Brain pericyte (primary cell): ENCODE results near the gene RHEBL1.
"Not testable (repeated sequence)": the region's sequence is repeated elsewhere in the genome, so short reads cannot be mapped to it uniquely, and the experiment has no call there.

Source experiments
- DNase-seq: peaks from one replicate; pipeline ENCODE4 v3.0.0-alpha.2; 2012; ENCODE audit warnings: low read depth, low spot score

Gene RHEBL1

DNA sequence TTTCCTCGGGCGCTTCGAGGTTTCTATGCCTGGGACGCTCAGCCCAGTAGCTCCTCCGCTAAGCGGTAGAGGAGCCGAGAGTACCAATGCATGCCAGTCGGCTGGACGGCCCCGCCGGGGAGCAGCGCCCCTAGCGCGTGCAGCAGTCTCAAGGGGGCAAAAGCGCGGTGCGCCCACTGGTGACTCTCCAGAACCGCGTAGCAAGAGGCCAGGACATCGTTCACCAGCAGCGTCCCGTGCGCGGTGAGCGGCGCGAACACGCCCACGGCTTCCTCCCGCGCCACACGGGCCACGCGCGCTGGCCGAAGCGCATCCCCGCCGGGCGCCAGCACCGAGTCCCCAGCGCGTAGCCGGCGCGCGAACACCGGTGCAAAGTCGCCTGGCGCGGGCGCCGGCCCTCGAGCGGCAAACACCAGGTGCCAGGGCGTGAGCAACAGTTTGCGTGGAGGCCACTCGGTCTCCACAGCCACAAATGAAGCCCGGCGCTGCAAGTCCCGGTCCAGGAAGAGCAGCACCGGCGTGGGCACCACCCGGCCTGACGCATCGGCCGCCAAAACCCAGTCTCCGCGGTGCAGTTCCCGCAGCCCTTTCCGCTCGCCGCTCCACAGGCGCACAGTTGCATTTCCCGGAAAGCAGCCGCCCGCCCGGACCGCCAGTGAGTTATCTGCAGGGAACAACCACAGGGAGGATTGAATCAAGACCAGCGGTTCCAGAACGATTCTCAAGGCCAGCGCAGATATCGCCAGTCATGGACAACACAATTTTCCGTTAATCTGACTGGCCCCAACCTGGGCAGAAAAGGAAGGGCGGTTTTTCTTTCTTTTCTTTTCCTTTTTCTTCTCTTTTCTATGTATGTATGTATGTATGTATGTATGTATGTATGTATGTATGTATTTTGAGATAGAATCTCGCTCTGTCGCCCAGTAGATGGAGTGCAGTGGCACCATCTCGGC, 20.3 kb upstream of the RHEBL1 start:
- DNase-seq = no peak

DNA sequence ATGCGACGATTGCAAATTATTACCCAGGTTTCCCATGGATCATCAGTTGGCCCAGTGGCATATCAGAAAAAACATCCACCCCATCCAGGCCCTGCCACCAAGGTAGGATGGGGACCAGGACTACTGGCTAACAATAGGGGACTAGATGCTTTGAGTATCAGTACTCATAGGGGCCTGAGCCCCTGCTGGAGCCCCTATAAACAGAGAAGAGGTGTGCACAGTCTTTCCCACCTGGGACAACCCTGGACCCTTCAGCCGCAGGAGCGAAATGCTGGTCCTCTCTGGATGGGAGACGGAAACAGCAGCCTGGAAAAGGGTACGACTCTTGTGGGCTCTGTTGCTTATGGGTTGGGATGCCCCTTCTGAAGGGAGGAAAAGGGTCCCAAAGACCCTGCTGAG, 19.2 kb upstream of the RHEBL1 start:
- no peak for DNase-seq

DNA sequence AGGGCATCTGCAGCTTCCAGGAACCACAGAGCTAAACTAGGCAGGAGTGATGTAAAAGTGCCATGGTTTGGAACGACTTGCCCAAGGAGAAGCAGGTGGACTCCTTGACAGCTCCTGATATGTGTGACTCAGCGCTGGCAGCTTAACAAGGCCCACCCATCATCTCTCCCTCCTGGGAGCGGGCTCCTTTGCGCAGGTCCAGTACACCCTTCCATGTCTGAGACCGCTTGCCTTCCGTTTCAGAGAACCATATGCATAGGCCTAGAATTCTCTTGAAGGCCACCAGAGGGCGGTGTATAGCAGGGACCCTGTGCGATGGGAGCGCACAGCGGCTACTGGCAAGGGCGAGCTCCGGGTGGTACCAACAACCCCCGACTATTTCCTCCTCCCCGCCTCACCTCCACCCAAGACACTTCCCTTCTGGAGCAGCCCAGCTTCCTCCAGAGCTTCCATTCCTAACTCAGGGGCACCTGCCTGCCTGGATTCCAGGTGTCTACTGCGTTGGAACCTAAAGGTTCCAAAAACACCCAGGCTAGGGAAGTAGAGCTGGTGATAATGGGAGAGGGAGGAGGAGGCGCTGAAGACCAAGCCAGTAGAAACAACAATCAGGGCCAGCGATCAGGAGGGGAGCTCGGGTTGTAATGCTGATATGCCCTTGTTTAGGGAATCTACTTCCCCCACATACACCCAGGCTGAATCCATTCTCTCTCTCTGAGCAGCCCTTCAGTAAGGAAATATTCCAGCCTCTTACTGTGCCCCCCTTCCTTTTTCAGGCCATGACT, 18.6 kb upstream of the RHEBL1 start:
- peak; percentile 61 for DNase-seq

DNA sequence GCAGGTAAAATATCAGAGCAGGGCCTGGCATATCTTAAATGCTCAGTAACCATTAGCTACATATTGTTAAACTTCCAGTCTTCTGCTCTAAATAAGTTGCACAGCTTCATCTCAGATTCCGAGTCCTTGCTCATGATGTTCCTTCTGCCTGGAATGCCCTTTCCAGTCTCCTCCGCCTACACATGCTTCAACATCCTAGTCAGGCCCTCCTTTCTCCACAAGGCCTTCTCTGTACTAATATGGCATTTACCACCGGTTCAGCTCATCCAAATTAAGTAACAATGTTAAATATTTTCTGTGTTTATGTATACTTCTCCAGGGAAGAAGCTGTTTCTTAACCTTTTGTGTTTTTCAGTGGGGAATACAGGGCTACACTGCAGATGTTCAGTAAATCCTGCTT, 16.3 kb upstream of the RHEBL1 start:
- no peak for DNase-seq

DNA sequence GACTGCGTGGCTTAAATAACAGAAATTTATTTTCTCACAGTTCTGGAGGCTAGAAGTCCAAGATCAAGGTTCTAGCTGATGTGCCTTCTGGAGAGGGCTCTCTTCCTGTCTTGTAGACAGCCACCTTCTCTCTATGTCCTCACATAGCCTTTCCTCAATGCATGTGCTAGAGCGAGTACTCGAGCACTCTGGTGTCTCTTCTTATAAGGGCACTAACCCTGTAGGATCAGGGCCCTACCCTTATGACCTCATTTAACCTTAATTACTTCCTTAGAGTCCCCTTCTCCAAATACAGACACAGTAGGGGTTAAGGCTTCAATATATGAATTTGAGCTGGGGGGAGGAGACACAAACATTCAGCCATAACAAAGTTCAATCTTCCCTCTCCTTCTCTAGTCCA, 14.7 kb upstream of the RHEBL1 start:
- DNase-seq = no peak

DNA sequence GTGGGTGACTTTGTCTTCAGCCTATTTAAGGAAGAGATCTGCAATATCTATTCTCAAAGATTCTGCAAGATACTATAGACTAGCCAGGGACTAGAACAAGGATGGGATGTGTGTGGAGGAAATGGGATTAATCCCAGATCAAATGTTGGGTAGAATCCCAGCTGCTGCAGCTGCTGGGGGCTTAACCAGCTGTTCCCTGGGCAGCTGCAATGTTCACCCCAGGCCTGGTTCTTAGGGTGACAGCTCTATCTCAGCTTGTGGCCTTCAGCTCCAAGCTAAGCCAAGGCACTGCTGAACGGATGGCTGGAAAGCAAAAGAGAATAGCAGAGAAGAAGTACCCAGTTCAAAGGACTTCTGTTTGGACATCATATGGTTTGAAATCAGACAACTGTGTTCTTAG, 10.0 kb upstream of the RHEBL1 start:
- DNase-seq = no peak

DNA sequence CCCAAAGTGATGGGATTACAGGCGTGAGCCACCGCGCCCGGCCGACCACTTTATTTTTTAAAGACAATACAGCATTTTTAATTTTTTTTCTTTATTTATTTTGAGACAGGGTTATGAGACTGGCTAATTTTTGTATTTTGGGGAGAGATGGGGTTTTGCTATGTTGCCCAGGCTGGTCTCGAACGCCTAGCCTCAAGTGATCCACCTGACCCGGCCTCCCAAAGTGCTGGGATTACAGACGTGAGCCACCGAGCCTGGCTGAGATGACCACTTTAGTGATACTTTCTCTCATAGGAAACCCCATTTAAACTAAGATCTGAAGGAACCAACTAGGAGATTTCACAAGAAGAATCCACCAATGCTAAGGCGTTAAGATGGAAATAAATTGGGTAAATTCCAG, 1.2 kb upstream of the RHEBL1 start:
- DNase-seq = no peak

DNA sequence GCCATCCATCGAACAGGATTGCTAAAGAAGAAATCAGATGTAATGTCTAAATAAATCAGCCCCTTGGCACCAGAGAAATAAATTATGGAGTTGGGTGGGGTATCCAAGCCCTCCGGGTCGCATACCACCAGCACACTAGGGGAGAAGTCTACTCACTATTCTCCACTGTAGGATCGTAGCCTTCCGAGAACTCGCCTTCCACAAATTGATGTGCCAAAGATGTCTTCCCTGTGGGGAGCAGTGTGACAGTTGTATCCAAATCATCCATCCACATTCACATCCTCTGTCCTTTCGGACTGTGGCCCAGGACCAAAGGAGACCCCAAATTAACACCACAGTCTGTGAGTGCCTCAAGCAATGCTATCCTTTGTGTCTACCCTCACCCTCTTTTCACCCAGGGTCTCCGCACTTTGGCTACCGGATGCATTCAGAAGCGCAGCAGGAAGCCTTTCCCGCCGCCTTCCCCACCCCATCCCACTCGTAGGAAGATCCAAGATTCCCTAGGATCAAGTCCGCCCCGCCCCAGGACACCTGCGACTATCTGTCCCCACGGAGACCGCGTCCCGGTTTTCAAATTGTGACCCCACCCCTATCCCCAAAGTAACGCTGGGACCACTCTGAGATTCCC, 786 bp downstream of the RHEBL1 start:
- no peak for DNase-seq

DNA sequence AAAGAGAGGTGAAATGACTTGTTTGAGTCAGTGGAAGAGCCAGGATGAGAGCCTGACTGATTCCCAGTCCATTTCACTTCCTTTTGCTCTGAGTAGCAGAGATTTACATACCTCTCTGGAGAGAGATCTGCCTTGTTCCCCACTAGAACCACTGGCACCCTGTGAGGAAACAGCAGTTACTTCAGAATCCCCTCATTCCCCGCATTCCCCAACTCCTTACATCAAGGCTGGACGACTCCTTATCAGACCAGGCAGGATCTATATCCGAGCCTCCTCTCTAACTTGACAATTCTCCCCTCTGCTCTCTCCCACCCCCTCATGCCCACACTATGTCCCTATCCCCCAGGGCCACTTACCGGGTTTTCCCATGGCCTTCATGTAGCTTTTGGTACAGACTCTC, 3.7 kb downstream of the RHEBL1 start:
- DNase-seq = no peak

DNA sequence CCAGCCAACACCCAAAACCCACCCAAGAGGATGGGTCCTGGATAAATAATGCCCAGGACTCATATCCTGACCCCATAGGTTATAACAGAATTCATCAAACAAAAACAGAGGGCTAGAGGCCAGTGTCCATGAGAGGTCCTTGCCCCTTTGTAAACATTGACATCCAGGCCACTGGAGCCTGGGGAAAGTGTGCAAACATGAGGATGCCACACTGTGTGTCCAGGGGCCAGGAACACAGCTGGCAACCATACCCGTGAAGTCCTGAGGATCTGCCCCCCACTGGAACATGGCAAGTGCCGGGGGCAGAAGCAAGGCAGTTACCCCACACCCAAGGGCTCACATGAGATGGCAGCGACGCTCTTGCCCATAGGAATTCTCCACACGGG, 5.0 kb downstream of the RHEBL1 start:
- DNase-seq = no peak

DNA sequence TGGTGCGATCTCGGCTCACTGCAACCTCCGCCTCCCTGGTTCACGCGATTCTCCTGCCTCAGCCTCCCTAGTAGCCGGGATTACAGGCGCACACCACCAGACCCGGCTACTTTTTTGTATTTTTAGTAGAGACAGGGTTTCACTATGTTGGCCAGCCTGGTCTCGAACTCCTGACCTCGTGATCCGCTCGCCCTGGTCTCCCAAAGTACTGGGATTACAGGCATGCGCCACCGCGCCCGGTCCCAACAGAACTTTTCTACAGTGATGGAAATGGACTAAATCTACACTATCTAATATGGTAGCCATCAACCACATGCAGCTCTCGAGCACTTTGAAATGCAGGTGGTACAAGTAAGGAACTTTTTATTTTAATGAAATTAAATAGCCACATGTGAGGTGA, 7.9 kb downstream of the RHEBL1 start:
- not testable (repeated sequence) for DNase-seq

DNA sequence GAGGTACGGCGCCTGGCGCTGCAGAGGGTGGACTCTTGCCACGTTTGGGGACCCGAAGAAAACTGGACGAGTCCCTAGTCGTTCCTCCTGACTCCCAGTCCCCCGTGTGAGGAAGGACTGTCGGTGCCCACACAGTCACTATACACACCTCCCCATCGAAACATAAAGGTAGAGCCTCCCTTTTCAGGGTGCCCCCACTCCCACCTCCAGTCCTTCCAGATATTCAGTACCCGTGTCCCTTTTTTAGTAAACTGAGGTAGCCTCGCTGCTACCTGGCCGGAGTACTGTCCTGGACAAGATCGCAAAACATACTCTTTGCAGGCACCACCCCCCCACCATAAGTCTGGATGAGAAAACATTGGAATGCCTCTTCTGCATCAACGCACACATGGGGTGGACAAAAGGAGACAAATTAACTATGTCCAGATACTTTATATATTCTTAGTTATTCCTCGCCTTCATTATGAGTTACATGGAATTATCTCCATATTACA, 8.6 kb downstream of the RHEBL1 start:
- DNase-seq = no peak

DNA sequence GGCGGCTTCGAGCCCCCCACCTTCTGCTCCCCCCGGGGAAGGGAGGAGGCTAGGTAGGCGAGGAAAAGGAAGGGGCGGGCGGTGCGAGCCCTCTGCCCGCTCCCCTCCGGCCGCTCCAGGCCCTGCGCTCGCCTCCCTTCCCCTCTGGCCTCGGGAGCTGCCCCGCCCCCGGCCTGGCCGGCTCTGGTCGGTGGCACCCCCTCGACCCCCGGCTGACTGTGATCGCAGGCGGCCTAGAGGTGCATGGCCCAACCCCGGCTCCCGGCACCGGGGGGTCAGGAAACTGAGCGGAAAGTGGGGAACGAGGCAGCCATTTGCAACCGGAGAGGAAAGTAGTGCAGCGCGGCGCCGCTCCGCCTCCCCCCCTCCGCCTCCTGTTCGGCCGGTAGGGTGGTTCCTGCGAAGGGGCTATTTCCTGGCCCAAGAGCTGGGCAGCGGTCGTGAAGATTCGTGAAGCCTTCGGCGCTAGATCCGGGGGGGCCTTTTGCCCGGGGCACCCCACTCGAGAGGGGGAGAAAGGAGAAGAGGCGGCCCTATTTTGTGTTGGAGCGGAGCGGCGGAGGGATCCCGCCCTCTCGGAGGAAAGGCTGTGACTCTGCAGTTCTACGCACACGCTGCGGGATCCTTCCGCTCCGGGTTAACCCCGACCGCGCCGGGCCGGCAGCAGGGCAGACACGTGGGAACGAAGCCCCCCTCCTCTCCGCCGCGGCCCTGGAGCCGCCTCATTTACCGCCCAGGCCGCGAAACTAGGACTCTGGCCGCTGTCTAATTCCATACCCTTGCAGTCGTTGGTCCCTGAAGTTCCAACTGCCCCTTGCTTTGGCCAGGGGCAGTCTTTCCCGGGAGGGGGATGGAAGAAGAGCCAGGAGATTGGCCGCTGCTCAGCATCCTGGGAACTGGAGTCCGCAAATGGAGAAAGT, 9.3 kb downstream of the RHEBL1 start, which contains the start of gene KMT2D:
KMT2D (minus strand) TSS at position 558 of the 920 bp plus-strand sequence. CDS start 5,470 bp downstream, outside the sequence.
- DNase-seq = peak; percentile 86

DNA sequence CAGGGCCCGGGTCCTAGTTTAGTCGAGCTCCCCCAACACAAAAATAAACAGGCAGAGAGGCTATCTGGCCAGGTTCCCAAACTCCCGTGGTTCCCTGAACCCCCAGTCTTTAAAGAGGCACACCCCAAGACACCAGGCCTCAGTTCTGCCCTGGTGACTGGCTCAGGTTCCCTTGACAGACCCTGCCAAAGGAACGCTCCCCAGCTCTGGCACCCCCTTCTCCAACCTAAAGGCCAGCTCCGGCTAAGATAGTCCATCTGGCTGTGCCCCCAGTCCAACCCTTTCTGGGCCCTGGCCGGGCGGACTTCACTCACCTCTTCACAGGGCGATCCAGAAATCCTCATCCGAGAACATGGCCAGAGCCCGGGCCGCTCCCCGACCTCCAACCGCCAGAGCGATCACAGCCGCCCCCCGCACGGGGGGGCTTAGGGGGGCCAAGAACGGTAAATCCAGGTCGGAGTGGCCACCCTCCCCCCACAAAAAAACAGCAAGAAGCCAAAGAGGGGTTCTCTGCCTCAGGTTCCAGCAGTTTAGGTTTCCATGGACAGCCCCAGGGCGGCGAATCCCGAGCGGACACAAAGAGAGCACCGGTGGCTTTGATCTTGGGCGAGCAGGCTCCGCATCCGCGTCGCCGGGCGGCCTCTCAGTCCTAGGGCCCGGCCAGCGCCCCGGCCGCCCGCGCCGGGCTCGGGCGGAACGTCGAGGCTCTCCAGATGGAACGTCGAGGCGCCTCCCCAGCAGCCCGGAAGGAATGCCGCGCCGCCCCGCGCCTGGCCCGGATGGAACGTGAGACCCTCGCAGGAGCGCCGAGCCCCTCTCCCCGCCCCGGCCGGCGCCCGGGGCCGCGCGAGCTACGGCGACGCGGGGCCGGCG, 10.2 kb downstream of the RHEBL1 start:
- no peak for DNase-seq

DNA sequence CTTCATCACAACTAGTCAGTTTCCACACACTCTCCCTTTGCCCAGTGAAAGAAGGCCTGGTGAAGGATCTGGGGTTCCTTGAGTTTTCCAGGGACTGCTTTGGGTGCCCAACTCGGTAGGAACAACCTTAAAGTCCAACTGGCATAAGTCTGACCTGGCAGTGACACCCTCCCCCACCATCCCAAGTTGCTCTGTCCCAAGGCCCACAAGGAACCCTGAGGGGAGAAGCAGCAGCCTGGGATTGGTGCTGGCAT, 10.8 kb downstream of the RHEBL1 start:
- no peak for DNase-seq

DNA sequence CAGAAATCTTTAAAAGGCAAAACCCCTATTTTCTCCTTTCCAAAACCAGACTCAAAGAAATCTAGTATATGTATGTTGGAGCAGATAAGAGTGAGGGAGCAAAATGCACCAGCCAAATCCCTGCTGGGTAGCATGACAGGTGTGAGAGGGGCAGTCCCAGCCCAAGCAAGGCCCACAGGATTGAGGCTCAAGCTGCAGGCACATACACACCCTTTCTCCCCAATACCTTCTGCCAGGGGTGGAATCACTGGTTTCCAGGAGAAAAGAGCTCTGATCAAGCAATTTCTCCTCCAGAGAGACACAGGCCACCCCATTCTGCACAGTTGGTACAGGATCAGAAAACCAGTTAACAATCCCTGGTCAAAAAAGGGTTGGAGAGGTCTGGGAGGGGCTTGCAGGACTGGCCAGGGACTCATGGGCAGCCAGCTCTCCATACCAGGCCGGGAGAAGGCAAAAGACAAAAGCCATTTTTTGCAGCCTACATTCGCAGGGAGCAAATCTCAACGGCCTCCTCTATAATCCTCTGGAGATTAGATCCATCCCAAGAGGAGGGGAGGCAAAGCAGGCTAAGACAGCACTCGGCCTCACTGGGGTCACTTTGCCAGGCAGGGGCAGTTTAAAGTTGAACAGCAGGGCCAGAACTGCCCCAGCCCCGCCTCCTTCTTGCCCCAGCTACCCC, 11.3 kb downstream of the RHEBL1 start:
- DNase-seq = no peak

DNA sequence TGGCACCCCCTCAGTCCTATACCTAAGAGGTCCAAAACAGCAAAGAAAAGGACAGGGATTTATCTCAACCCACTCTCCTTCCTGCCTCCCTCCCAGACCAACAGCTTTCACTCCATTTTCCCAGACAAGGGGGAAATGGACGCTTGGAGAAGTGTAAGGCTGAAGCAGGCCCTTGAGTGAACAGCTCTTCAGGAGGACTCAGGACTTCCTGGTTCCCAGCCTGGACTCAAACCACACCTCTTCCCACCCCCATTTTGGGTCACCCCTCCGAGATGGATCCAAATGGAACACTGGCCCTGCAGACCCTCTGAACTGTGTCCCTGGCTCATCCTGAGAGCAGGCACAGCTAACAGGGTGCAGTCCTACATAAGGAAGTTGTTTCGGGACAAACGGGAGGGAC, 11.9 kb downstream of the RHEBL1 start:
- DNase-seq = no peak

DNA sequence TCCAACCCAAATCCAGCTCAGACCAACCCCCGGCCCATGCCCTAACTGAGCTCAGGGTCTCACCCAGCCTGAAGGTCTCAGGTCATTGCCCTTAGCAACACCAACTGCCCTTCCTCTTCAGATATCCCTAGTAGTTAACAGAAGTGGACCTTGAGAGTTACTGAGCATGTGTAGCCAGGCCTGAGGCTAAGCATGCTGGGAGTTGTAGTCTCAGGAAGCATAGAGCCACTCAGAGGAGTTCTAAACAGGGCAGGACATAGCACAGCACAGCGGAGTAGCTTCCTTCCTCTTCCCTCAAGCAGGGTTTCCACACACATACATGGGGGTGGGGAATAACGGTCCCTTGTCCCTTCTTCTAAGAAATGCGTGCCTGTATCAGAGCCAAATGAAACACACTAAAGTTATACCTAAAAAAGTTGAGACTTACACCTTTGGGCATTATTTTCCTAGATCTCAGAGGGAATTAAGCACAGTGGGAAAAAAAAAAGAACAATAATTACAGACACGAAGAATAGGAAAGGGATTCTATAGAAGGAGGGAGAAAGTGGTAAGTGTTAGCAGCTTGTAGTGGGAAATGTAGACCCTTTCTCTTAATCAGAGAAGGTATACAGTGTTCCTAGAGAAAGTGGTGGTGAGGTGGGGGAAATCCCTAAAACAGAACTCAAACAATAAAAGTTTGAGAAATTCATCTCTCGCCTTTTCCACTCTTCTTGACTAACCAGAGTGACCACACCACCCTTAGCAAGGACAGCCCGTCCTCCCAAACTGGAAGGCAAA, 13.6 kb downstream of the RHEBL1 start:
- DNase-seq = no peak

DNA sequence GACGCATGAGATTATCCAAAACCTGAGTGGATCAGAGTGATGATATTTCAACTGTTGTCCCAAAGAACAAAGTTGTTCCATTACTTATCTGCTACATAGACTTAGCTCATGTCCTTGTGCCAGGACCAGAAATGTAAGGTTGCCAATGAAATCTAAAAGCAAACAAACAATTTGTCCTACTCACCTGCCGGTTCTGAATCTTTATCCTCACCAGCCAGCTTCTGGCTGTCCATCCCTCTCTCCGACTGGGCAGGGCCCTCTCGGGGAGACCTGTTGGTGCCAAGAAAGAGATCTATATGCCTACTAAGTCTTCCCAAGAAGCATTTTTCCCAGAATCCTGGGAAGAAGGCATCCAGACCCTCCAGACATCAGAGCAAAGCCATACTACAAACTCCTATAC, 14.7 kb downstream of the RHEBL1 start:
- no peak for DNase-seq
